ENCODE results near the gene MVD.
A peak's percentile ranks its signal among the peaks of the same experiment; 100 is the strongest.

MVD gene

GRCh38 chr16:88632587-88632930 lies 30.3 kb downstream of the MVD start:
- H3K4me3 ChIP-seq (ENCODE audit: low read depth, low read length), result no peak overlapping the region
- no peak for TF ChIP-seq CTCF (IDR thresholded peaks at IDR 0.05; ENCODE audit: borderline replicate concordance, insufficient read depth, low read depth, low read length)

GRCh38 chr16:88631920-88632586 lies 30.8 kb downstream of the MVD start:
- no peak for TF ChIP-seq CTCF (IDR thresholded peaks at IDR 0.05; ENCODE audit: borderline replicate concordance, insufficient read depth, low read depth, low read length)
- H3K4me3 ChIP-seq (ENCODE audit: low read depth, low read length), result no peak overlapping the region

GRCh38 chr16:88631384-88631783 lies 31.5 kb downstream of the MVD start:
- no peak overlapping the region for H3K4me3 ChIP-seq (ENCODE audit: low read depth, low read length)

GRCh38 chr16:88630941-88631340 lies 31.9 kb downstream of the MVD start:
- TF ChIP-seq CTCF (IDR thresholded peaks at IDR 0.05; ENCODE audit: borderline replicate concordance, insufficient read depth, low read depth, low read length), result no peak
- H3K4me3 ChIP-seq (ENCODE audit: low read depth, low read length), result no peak overlapping the region

More at GRCh38 chr16:88631384-88631783, 31.5 kb downstream of the MVD start:
- TF ChIP-seq CTCF (IDR thresholded peaks at IDR 0.05; ENCODE audit: borderline replicate concordance, insufficient read depth, low read depth, low read length), result no peak

- TF ChIP-seq CTCF (IDR thresholded peaks at IDR 0.05; ENCODE audit: borderline replicate concordance, insufficient read depth, low read depth, low read length), result no peak
- no peak overlapping the region for H3K4me3 ChIP-seq (ENCODE audit: low read depth, low read length)
These were observed 32.5 kb downstream of the MVD start for GRCh38 chr16:88630433-88630832.

- H3K4me3 ChIP-seq (ENCODE audit: low read depth, low read length), result no peak overlapping the region
- TF ChIP-seq CTCF (IDR thresholded peaks at IDR 0.05; ENCODE audit: borderline replicate concordance, insufficient read depth, low read depth, low read length), result no peak
These were observed 33.1 kb downstream of the MVD start for GRCh38 chr16:88629835-88630234.

GRCh38 chr16:88628512-88628974 lies 34.3 kb downstream of the MVD start:
- TF ChIP-seq CTCF (IDR thresholded peaks at IDR 0.05; ENCODE audit: borderline replicate concordance, insufficient read depth, low read depth, low read length), result peak; percentile 54; the same call in 1 of the 2 replicates

More at GRCh38 chr16:88628512-88628974, 34.3 kb downstream of the MVD start:
- H3K4me3 ChIP-seq (ENCODE audit: low read depth, low read length), result no peak overlapping the region

Data from GM12875 (cell line).